ENCODE measurements around the gene SFTPD. TPM values are rescaled to one million over a fixed set of nuclear protein-coding genes. Genes with fewer than 3 reads are reported as not detected.

The SFTPD gene
- total and polyA plus RNA-seq, 12 donors: 0.22 to 2.2 (median 0.79) TPM; not detected in 1

GRCh38 chr10:79982362-79982800, 33.5 kb upstream of the SFTPD start:
- 4 to 7% methylated on average over 25 of the region's 25 CpGs for WGBS, 2 donors
- DNase-seq (no peak), ATAC-seq (peak in 1 of 8 donors; percentile 30)
- H3K4me3 ChIP-seq: peak overlapping the region; percentile 55 to 85 (median 68)
- TF ChIP-seq CTCF (IDR thresholded peaks at IDR 0.05): no peak
- peaks cover 0 to 65% (median 21%) of the 10 kb centered on the region in 7 donors for H3K27me3 ChIP-seq
- peaks cover 0 to 34% (median 12%) of the 10 kb centered on the region in 9 donors for H3K4me1 ChIP-seq
- intact Hi-C loops (cut with DNase I): no loop called here
- no peaks in the 10 kb centered on the region for H3K9me3 ChIP-seq
- H3K36me3 ChIP-seq: no peaks in the 10 kb centered on the region
- H3K27ac ChIP-seq: peak overlapping the region in 8 of 10 donors; percentile 21 to 91 (median 86)

- peak overlapping the region; percentile 55 to 85 (median 68) for H3K4me3 ChIP-seq
- peaks cover 0 to 34% (median 12%) of the 10 kb centered on the region in 9 donors for H3K4me1 ChIP-seq
- peaks cover 0 to 2% (median 0%) of the 10 kb centered on the region in 11 donors for H3K9me3 ChIP-seq
- H3K36me3 ChIP-seq: no peaks in the 10 kb centered on the region
- peak in 5 of 9 donors; percentile 10 to 37 (median 28) for TF ChIP-seq CTCF (IDR thresholded peaks at IDR 0.05)
- peak overlapping the region in 9 of 10 donors; percentile 21 to 91 (median 84) for H3K27ac ChIP-seq
- DNase-seq (peak; percentile 55 to 59), ATAC-seq (peak; percentile 83 to 93 (median 91))
- intact Hi-C loops (cut with DNase I): no loop called here
- peaks cover 0 to 65% (median 20%) of the 10 kb centered on the region in 7 donors for H3K27me3 ChIP-seq
- 1 to 2% methylated on average over 87 to 89 of the region's 89 CpGs for WGBS, 2 donors
Measured at GRCh38 chr10:79981450-79982361, 32.8 kb upstream of the SFTPD start.

- no peak for TF ChIP-seq CTCF (IDR thresholded peaks at IDR 0.05)
- WGBS, 2 donors: 88 to 89% methylated on average over 3 of the region's 3 CpGs
- Histone ChIP-seq H3K4me1 (peaks cover 0 to 34% (median 12%) of the 10 kb centered on the region in 9 donors), H3K27ac (peak overlapping the region in 6 of 10 donors; percentile 74 to 91 (median 87)), H3K36me3 (no peaks in the 10 kb centered on the region), H3K27me3 (peaks cover 0 to 64% (median 15%) of the 10 kb centered on the region in 7 donors), H3K9me3 (peaks cover 0 to 5% (median 0%) of the 10 kb centered on the region in 11 donors), H3K4me3 (peak overlapping the region in 1 of 10 donors; percentile 55)
- no peak for ATAC-seq
- intact Hi-C loops (cut with DNase I): no loop called here
- no peak for DNase-seq
Measured at GRCh38 chr10:79980711-79981110, 31.8 kb upstream of the SFTPD start.

- no peak overlapping the region for H3K4me3 ChIP-seq
- peaks cover 0 to 5% (median 0%) of the 10 kb centered on the region in 11 donors for H3K9me3 ChIP-seq
- peak in 2 of 8 donors; percentile 68 to 77 for ATAC-seq
- H3K36me3 ChIP-seq: no peaks in the 10 kb centered on the region
- 90 to 95% methylated on average over 2 of the region's 2 CpGs for WGBS, 2 donors
- peaks cover 0 to 34% (median 12%) of the 10 kb centered on the region in 9 donors for H3K4me1 ChIP-seq
- intact Hi-C loops (cut with DNase I): no loop called here
- DNase-seq: no peak
- H3K27me3 ChIP-seq: peaks cover 0 to 58% (median 9%) of the 10 kb centered on the region in 7 donors
- H3K27ac ChIP-seq: peak overlapping the region in 4 of 10 donors; percentile 87 to 91 (median 88)
- TF ChIP-seq CTCF (IDR thresholded peaks at IDR 0.05): no peak
Measured at GRCh38 chr10:79979976-79980687, 31.2 kb upstream of the SFTPD start.
